K562 (cell line): Measurements from ENCODE around the gene EMX1. TPM values are rescaled to one million over a fixed set of nuclear protein-coding genes. Genes with fewer than 3 reads are reported as not detected.

ENCODE experiments used
- ATAC-seq: fragments of 200-7000 bp; cut with Tn5 transposase; 3 replicates; pipeline ENCODE4 v1.9.1; 2020; ENCODE audit warnings: moderate library complexity
- BruUV-seq: library from RNA; stranded (reverse); fragments of 400-500 nt; replicated peaks from 2 replicates; lab custom pipeline; 2021; lab: Mats Ljungman, UMichigan
- CTCF ChIA-PET: fragments of 300-600 bp; formaldehyde crosslinking; extraction: SDS; loops from one replicate; lab custom pipeline; 2021; ENCODE audit warnings: low intra/inter-chr PET ratio; lab: Yijun Ruan, JAX
- POLR2A ChIA-PET: fragments of 300-600, 350-650 bp; sonication (Branson Sonifier 250); formaldehyde crosslinking; extraction: SDS; loops from one replicate; lab custom pipeline; 2021; ENCODE audit warnings: antibody characterized with exemption, inconsistent platforms; lab: Yijun Ruan, JAX
- DNase-seq, 4 experiments: peaks; one replicate each; pipeline versions ENCODE4 v3.0.0 to v3.0.0-alpha.2; 2011 to 2018; ENCODE audit warnings: low spot score in 3 of 4, mixed read lengths in 3 of 4; ENCODE audit errors: extremely low read depth in 1 of 4
- FAIRE-seq: peaks from 2 replicates; lab custom pipeline; 2011; peaks lifted over from hg19 to GRCh38; lab: Jason Lieb, UNC
- H2AFZ ChIP-seq: 2 replicates; pipeline ENCODE4 v1.6.0; 2011; ENCODE audit warnings: low read depth, low read length, control low read depth, inconsistent platforms
- H3K27ac ChIP-seq: fragments of 200-600 bp; 3 replicates; pipeline ENCODE4 v1.8.0; 2011; ENCODE audit warnings: low read depth, mild to moderate bottlenecking, control low read depth, inconsistent platforms, low read length, moderate library complexity, mixed read lengths; ENCODE audit errors: extremely low read depth
- H3K27me3 ChIP-seq, 2 experiments: fragments of 300-600 bp in 1 of 2; 2 replicates in 1 of 2; 3 replicates in 1 of 2; pipeline versions ENCODE4 v1.6.0 to v1.8.0; 2011; ENCODE audit warnings: inconsistent platforms in 2 of 2, low read length in 2 of 2, mild to moderate bottlenecking in 1 of 2, mixed read lengths in 1 of 2, moderate library complexity in 1 of 2; ENCODE audit not compliant: control insufficient read depth in 2 of 2, insufficient read depth in 2 of 2
- H3K36me3 ChIP-seq: fragments of 300-600 bp; 3 replicates; pipeline ENCODE4 v1.8.0; 2011; ENCODE audit warnings: mild to moderate bottlenecking, low read length, inconsistent platforms; ENCODE audit not compliant: control insufficient read depth, insufficient read depth
- H3K4me1 ChIP-seq, 2 experiments: fragments of 200-600 bp in 1 of 2; replicated peaks in 1 of 2; 2 replicates in 1 of 2; 3 replicates in 1 of 2; pipeline versions ENCODE4 v1.5.1 to v1.8.0; 2011; ENCODE audit warnings: inconsistent platforms in 2 of 2, low read length in 2 of 2, mild to moderate bottlenecking in 1 of 2, mixed read lengths in 1 of 2, moderate library complexity in 1 of 2; ENCODE audit not compliant: control insufficient read depth in 2 of 2, insufficient read depth in 2 of 2
- H3K4me2 ChIP-seq: 2 replicates; pipeline ENCODE4 v1.6.1; 2011; ENCODE audit warnings: low read length, control low read depth, inconsistent platforms, mixed read lengths; ENCODE audit not compliant: insufficient read depth
- H3K4me3 ChIP-seq: fragments of 200-600 bp; sonication (generic), shearing (Covaris generic); 2 replicates; pipeline ENCODE4 v1.5.1; 2016; ENCODE audit warnings: control low read depth, inconsistent platforms
- H3K79me2 ChIP-seq: fragments of 200-600 bp; 3 replicates; pipeline ENCODE4 v1.8.0; 2011; ENCODE audit warnings: low read length, inconsistent platforms; ENCODE audit not compliant: control insufficient read depth, insufficient read depth
- H3K9ac ChIP-seq, 2 experiments: 2 replicates each; pipeline versions ENCODE4 v1.6.0 to v1.6.1; 2011; ENCODE audit warnings: low read depth in 2 of 2, low read length in 2 of 2, control low read depth in 1 of 2, inconsistent platforms in 1 of 2, mild to moderate bottlenecking in 1 of 2, mixed read lengths in 1 of 2; ENCODE audit not compliant: insufficient read depth in 1 of 2
- H3K9me1 ChIP-seq: one replicate; pipeline ENCODE4 v1.6.0; 2011; ENCODE audit warnings: inconsistent platforms, mild to moderate bottlenecking, low read length, moderate library complexity; ENCODE audit not compliant: control insufficient read depth, insufficient read depth
- H3K9me3 ChIP-seq: replicated peaks from 2 replicates; pipeline ENCODE4 v1.5.1; 2011; ENCODE audit warnings: low read depth, low read length, inconsistent platforms; ENCODE audit not compliant: control insufficient read depth, insufficient read depth
- H4K20me1 ChIP-seq: replicated peaks from 2 replicates; pipeline ENCODE4 v1.6.1; 2011; ENCODE audit warnings: low read length, inconsistent platforms, mixed read lengths; ENCODE audit not compliant: control insufficient read depth, insufficient read depth
- E2F8 ChIP-seq: fragments of 450-650 bp; IDR thresholded peaks from 2 replicates; pipeline ENCODE4 v1.7.1; 2018; ENCODE audit warnings: mild to moderate bottlenecking, low read depth; ENCODE audit not compliant: partially characterized antibody
- FOS ChIP-seq: IDR thresholded peaks from 3 replicates; pipeline ENCODE4 v1.6.1; 2011; ENCODE audit not compliant: insufficient read length; ENCODE audit errors: extremely low read depth
- GTF2B ChIP-seq: IDR thresholded peaks from 2 replicates; pipeline ENCODE4 v1.6.1; 2011; ENCODE audit not compliant: insufficient read length; ENCODE audit errors: extremely low read depth
- KDM5B ChIP-seq: fragments of 200-600 bp; sonication (generic); IDR thresholded peaks from 2 replicates; pipeline ENCODE4 v1.6.1; 2012; ENCODE audit warnings: low read depth, mild to moderate bottlenecking, moderate library complexity, low read length, control low read depth, inconsistent platforms; ENCODE audit not compliant: insufficient replicate concordance
- KLF13 ChIP-seq: fragments of 450-650 bp; IDR thresholded peaks from 2 replicates; pipeline ENCODE4 v1.6.1; 2016; ENCODE audit warnings: missing genetic modification characterization, low read depth, mild to moderate bottlenecking, missing compliant biosample characterization, moderate library complexity, borderline replicate concordance
- NCOR1 ChIP-seq: fragments of 450-650 bp; IDR thresholded peaks from 2 replicates; pipeline ENCODE4 v1.6.1; 2016; ENCODE audit warnings: mild to moderate bottlenecking, moderate library complexity
- NFIC ChIP-seq: fragments of 450-650 bp; IDR thresholded peaks from 2 replicates; pipeline ENCODE4 v1.6.1; 2017; ENCODE audit warnings: mild to moderate bottlenecking, inconsistent platforms
- NONO ChIP-seq, 2 experiments: fragments of 200-400 bp in 1 of 2; fragments of 450-650 bp in 1 of 2; formaldehyde crosslinking in 1 of 2; IDR thresholded peaks; 2 replicates each; pipeline ENCODE4 v1.6.1; 2017; ENCODE audit warnings: low read depth in 2 of 2, mild to moderate bottlenecking in 2 of 2, moderate library complexity in 2 of 2, low read length in 1 of 2
- NR1H2 ChIP-seq: sonication (generic); formaldehyde crosslinking; IDR thresholded peaks from 2 replicates; pipeline ENCODE4 v1.4.0; 2020; ENCODE audit warnings: mild to moderate bottlenecking, missing genetic modification reagents
- NR2C1 ChIP-seq, 2 experiments: fragments of 450-650 bp; IDR thresholded peaks; 2 replicates each; pipeline ENCODE4 v1.6.1; 2017; ENCODE audit warnings: mild to moderate bottlenecking in 2 of 2, antibody characterized with exemption in 1 of 2, inconsistent platforms in 1 of 2, missing compliant biosample characterization in 1 of 2, missing genetic modification characterization in 1 of 2
- SETDB1 ChIP-seq: IDR thresholded peaks from one replicate; pipeline ENCODE4 v1.6.1; 2012; ENCODE audit warnings: low read length, control low read depth, inconsistent platforms
- SMARCA5 ChIP-seq: fragments of 450-650 bp; IDR thresholded peaks from 2 replicates; pipeline ENCODE4 v1.6.1; 2016
- SRSF3 ChIP-seq: fragments of 200-400 bp; formaldehyde crosslinking; IDR thresholded peaks from 2 replicates; pipeline ENCODE4 v1.6.1; 2016; ENCODE audit warnings: mild to moderate bottlenecking, low read length, moderate library complexity; ENCODE audit not compliant: insufficient read depth
- TARDBP ChIP-seq: fragments of 450-650 bp; IDR thresholded peaks from 2 replicates; pipeline ENCODE4 v1.6.1; 2016
- whole genome bisulfite sequencing: fragments of 100-300 bp; shearing (Covaris generic); methylation state at CpG from one replicate; pipeline ENCODE4 v1.1.6; 2016; ENCODE audit warnings: low coverage, mixed read lengths; ENCODE audit not compliant: insufficient coverage; ENCODE audit errors: missing lambda C conversion rate; 5-methylcytosine and 5-hydroxymethylcytosine counted together
- in situ Hi-C: fragments of 300-500 bp; cut with MboI; formaldehyde crosslinking; loops from 4 replicates; pipeline ENCODE4 v1.15.0; 2018; ENCODE audit warnings: inconsistent platforms, mixed read lengths
- intact Hi-C: fragments of 100-400 bp; cut with micrococcal nuclease; formaldehyde crosslinking; loops from 2 replicates; pipeline ENCODE4 v1.14.2; 2022
- polyA plus RNA-seq, 8 experiments: library from polyadenylated mRNA; depleted of rRNA in 4 of 8; stranded (reverse) in 5 of 8; unstranded in 3 of 8; fragments of >200 nt; fragmentation: Nextera tagmentation in 2 of 8; fragmentation: Illumina TruSeq in 1 of 8; extraction: Ambion mirVana in 2 of 8; extraction: Trizol in 1 of 8; gene quantifications; 2 replicates each; pipeline versions ENCODE4 v1.2.1 to v1.2.3, GENCODE V29; 2011 to 2014; ENCODE audit warnings: inconsistent platforms in 1 of 8, missing spikeins in 1 of 8
- total RNA-seq, 7 experiments: library from RNA; depleted of rRNA in 6 of 7; stranded (reverse); fragments of >200 nt in 6 of 7; fragmentation: Illumina TruSeq in 2 of 7; extraction: Trizol in 2 of 7; gene quantifications; 2 replicates each; pipeline versions ENCODE4 v1.2.1 to v1.2.3, GENCODE V29; 2011 to 2021; ENCODE audit warnings: low replicate concordance in 1 of 7
- TF ChIP-seq, protein P1 (sequence below): fragments of 250-450 bp; sonication (Bioruptor Pico); IDR thresholded peaks from 2 replicates; pipeline ENCODE4 v1.4.0; 2020; ENCODE audit warnings: mild to moderate bottlenecking, moderate library complexity
- TF ChIP-seq, protein P2 (sequence below): fragments of 250-450 bp; sonication (Bioruptor Pico); IDR thresholded peaks from 2 replicates; pipeline ENCODE4 v1.5.0; 2020; ENCODE audit warnings: mild to moderate bottlenecking

Gene EMX1
- total and polyA plus RNA-seq, 9 of the 15 experiments (the other 6 are each of a cell fraction or from before 2014, with no cell fraction given): 0.10 to 0.32 (median 0.21) TPM; not detected in 6

DNA sequence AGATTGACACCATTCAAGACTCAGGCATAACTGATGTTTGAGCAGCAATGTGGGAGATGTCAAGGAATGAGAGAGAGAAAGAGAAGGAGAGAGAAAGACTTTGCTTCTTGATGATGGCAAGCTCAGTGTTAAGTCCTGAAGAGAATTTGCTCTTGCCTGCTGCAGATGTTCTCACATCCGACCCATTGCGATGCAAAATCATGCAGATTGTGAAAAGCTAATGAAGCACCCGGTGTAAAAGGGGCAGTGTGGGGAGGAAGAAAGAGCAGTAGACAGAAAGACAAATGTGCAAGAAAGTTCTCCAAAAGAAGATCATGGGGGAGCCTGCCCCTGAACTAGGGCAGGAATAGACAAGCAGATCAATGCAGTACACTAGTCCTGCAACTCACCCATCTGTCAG is 57.7 kb downstream of the EMX1 start:
- FAIRE-seq: no peak
- 60% methylated on average over 2 of the region's 3 CpGs for WGBS
- ChIA-PET POLR2A (interaction anchor here (0.9 kb wide), 1 partner anchor 10 kb away, joined by 4 read pairs; no protein-coding TSS in a partner anchor), CTCF (interaction anchor here (2.4 kb wide), 1 partner anchor 82 kb away, joined by 16 read pairs; no protein-coding TSS in a partner anchor)
- intact Hi-C loops: no loop called here
- H3K36me3 ChIP-seq: no peaks in the 10 kb centered on the region
- no peak for DNase-seq
- H3K9ac ChIP-seq: no peak overlapping the region
- no peaks in the 10 kb centered on the region for H3K9me1 ChIP-seq
- no peak overlapping the region for H2AFZ ChIP-seq
- H3K27ac ChIP-seq: no peak overlapping the region
- peaks cover 0 to 5% of the 10 kb centered on the region in 2 experiments; a peak in 1 of 5 replicates for H3K4me1 ChIP-seq
- peaks cover 14% of the 10 kb centered on the region; the same call in 1 of the 2 replicates for H4K20me1 ChIP-seq
- no peak overlapping the region for H3K4me2 ChIP-seq
- no peaks in the 10 kb centered on the region for H3K9me3 ChIP-seq
- no TSS peak for BruUV-seq
- in situ Hi-C loops: no loop called here
- H3K4me3 ChIP-seq: no peak overlapping the region
- H3K27me3 ChIP-seq: no peaks in the 10 kb centered on the region
- ATAC-seq: no peak
- H3K79me2 ChIP-seq: no peaks in the 10 kb centered on the region
- no peak for TF ChIP-seq GTF2B
- no peak for TF ChIP-seq E2F8
- TF ChIP-seq FOS: no peak
- no peak for TF ChIP-seq SRSF3
- TF ChIP-seq KLF13 (tag): no peak
- TF ChIP-seq NFIC: no peak
- TF ChIP-seq, protein P1, sequence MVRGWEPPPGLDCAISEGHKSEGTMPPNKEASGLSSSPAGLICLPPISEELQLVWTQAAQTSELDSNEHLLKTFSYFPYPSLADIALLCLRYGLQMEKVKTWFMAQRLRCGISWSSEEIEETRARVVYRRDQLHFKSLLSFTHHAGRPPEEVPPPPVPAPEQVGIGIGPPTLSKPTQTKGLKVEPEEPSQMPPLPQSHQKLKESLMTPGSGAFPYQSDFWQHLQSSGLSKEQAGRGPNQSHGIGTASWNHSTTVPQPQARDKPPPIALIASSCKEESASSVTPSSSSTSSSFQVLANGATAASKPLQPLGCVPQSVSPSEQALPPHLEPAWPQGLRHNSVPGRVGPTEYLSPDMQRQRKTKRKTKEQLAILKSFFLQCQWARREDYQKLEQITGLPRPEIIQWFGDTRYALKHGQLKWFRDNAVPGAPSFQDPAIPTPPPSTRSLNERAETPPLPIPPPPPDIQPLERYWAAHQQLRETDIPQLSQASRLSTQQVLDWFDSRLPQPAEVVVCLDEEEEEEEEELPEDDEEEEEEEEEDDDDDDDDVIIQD (CRISPR knock-in tag): no peak
- TF ChIP-seq SMARCA5: no peak
- TF ChIP-seq NONO (IDR thresholded peaks at IDR 0.05; ENCODE audit: low read depth in 2 of 2, low read length in 1 of 2): no peak
- TF ChIP-seq, protein P2, sequence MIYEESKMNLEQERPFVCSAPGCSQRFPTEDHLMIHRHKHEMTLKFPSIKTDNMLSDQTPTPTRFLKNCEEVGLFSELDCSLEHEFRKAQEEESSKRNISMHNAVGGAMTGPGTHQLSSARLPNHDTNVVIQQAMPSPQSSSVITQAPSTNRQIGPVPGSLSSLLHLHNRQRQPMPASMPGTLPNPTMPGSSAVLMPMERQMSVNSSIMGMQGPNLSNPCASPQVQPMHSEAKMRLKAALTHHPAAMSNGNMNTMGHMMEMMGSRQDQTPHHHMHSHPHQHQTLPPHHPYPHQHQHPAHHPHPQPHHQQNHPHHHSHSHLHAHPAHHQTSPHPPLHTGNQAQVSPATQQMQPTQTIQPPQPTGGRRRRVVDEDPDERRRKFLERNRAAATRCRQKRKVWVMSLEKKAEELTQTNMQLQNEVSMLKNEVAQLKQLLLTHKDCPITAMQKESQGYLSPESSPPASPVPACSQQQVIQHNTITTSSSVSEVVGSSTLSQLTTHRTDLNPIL (CRISPR knock-in tag): no peak
- TF ChIP-seq SETDB1: no peak
- TF ChIP-seq TARDBP: no peak
- TF ChIP-seq NR1H2 (CRISPR knock-in tag): no peak
- TF ChIP-seq NR2C1 (IDR thresholded peaks at IDR 0.05): no peak
- TF ChIP-seq NR2C1 (tag; IDR thresholded peaks at IDR 0.05): no peak
- no peak for TF ChIP-seq KDM5B
- TF ChIP-seq NCOR1: no peak
